AG04449 (cell line): ENCODE data around the gene ATP13A1.
"Not testable (repeated sequence)": the region's sequence is repeated elsewhere in the genome, so short reads cannot be mapped to it uniquely, and the experiment has no call there.

Experiments
- CTCF ChIA-PET: fragments of 350-600 bp; formaldehyde crosslinking; extraction: SDS; loops from one replicate; lab custom pipeline; 2021; ENCODE audit warnings: antibody characterized with exemption; lab: Yijun Ruan, JAX
- POLR2A ChIA-PET: fragments of 400-600, 350-600 bp; formaldehyde crosslinking; extraction: SDS; loops from one replicate; lab custom pipeline; 2020; ENCODE audit warnings: antibody characterized with exemption, inconsistent platforms; lab: Yijun Ruan, JAX
- DNase-seq: peaks from one replicate; pipeline ENCODE4 v3.0.0-alpha.2; 2010; ENCODE audit warnings: low read depth, low spot score
- H3K4me3 ChIP-seq: 2 replicates; pipeline ENCODE4 v1.5.1; 2011; ENCODE audit warnings: low read depth, mild to moderate bottlenecking, control low read depth, low read length
- TF ChIP-seq, protein P1 (sequence below): IDR thresholded peaks from one replicate; pipeline ENCODE4 v1.5.1; 2011; ENCODE audit warnings: mild to moderate bottlenecking, moderate library complexity, low read length, control low read depth, inconsistent platforms; ENCODE audit not compliant: insufficient read depth; ENCODE audit errors: missing control alignments

ATP13A1 gene

DNA sequence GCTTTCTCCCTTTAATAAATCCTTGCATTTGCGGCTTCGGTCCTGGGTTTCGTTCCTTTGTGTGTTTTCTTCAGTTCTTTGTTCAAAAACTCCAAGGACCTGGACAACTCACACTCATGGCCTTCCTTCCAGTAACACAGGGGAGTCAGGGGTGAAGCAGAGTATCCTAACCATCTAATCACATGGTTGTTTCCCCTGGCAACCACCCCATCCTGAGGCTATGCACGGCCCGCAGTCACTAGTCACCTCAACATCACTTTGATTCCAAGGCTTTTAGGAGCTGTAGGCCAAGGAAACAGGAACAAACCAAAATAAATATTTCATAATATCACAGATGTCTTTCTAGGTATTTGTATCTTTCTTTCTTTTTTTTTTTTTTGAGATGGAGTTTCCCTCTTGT, 34.1 kb upstream of the ATP13A1 start:
- POLR2A ChIA-PET, result no interaction called here

DNA sequence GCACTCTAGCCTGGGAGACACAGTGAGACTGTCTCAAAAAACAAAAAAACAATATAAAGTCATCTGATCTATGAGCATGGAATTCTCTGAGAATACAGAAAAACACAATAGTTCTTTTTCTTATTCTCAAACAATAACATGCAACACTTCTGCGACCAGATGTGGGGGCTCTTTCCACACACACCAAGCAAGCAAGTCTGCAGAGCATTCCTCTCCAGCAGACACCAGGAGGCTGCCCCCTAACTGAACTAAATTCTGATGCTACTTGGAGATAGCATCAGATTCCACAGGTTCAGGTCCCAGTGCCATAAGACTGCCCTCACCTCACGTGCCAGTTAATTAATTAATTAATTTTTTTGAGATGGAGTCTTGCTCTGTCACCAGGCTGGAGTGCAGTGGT, 32.9 kb upstream of the ATP13A1 start:
- ChIA-PET CTCF (no interaction called here), POLR2A (no interaction called here)
- no peak overlapping the region for H3K4me3 ChIP-seq
- DNase-seq, result no peak
- TF ChIP-seq, protein P1, sequence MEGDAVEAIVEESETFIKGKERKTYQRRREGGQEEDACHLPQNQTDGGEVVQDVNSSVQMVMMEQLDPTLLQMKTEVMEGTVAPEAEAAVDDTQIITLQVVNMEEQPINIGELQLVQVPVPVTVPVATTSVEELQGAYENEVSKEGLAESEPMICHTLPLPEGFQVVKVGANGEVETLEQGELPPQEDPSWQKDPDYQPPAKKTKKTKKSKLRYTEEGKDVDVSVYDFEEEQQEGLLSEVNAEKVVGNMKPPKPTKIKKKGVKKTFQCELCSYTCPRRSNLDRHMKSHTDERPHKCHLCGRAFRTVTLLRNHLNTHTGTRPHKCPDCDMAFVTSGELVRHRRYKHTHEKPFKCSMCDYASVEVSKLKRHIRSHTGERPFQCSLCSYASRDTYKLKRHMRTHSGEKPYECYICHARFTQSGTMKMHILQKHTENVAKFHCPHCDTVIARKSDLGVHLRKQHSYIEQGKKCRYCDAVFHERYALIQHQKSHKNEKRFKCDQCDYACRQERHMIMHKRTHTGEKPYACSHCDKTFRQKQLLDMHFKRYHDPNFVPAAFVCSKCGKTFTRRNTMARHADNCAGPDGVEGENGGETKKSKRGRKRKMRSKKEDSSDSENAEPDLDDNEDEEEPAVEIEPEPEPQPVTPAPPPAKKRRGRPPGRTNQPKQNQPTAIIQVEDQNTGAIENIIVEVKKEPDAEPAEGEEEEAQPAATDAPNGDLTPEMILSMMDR, result no peak

More for the DNA sequence above, 34.1 kb upstream of the ATP13A1 start:
- DNase-seq, result no peak
- CTCF ChIA-PET, result no interaction called here
- H3K4me3 ChIP-seq, result no peak overlapping the region
- TF ChIP-seq, protein P1, result no peak

DNA sequence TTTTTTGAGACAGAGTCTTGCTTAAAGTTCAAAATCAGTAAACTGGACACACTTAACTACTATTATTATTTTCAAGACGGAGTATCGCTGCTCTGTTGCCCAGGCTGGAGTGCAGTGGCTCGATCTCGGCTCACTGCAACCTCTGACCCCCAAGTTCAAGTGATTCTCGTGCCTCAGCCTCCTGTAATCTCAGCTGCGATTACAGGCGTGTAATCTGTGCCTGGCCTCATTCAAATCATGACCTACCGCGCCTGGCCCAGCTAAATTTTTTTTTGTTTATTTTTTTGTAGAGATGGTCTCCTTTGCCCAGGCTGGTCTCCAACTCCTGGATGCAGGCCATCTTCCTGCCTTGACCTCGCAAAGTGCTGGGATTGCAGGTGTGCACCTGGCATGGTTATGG, 28.2 kb upstream of the ATP13A1 start:
- POLR2A ChIA-PET, result no interaction called here
- TF ChIP-seq, protein P1, result no peak
- no peak for DNase-seq
- CTCF ChIA-PET, result no interaction called here
- no peak overlapping the region for H3K4me3 ChIP-seq

DNA sequence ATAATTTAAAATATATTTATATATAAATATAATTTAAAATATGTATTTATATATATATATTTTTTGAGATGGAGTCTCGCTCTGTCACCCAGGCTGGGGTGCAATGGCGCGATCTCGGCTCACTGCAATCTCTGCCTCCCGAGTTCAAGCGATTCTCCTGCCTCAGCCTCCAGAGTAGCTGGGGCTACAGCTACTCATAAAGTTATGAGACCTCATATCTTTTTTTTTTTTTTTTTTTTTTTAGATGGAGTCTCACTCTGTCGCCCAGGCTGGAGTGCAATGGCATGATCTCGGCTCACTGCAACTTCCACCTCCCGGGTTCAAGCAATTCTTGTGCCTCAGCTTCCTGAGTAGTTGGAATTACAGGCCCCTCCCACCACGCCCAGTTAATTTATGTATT, 25.5 kb upstream of the ATP13A1 start:
- CTCF ChIA-PET, POLR2A ChIA-PET, DNase-seq: not testable (repeated sequence)

DNA sequence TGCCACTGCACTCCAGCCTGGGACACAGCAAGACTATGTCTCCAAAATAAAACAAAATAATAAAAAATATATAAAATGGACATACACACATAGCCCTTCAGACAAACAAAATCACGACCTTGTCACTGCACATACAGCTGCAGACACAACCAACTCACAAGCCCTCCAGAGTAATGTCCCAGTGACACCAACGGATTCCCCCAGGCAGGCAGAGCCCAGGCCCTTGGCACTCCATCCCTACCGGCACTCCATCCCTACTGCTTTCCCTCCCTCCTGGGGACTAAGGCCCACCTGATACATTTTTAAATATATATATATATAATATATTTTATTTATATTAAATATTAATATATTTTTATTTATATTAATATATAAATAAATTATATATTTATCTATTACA, 23.6 kb upstream of the ATP13A1 start:
- H3K4me3 ChIP-seq, result no peak overlapping the region
- ChIA-PET CTCF (no interaction called here), POLR2A (no interaction called here)
- no peak for DNase-seq
- TF ChIP-seq, protein P1, result no peak

More for the DNA sequence above, 25.5 kb upstream of the ATP13A1 start:
- not testable (repeated sequence) for H3K4me3 ChIP-seq

DNA sequence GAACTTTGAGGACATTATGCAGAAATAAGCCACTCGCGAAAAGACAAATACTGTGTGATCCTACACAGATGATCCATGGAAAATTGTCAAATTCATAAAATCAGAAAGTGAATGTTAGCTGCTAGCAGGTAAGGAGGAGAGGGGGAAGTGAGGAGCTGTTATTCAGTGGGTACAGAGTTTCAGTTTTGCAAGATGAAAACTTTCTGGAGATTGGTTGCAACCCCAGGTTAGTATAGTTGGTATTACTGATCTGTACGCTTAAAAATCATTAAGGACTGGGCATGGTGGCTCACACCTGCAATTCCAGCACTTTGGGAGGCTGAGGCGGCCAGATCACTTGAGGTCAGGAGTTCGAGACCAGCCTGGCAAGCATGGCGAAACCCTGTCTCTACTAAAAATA, 23.1 kb upstream of the ATP13A1 start:
- no peak overlapping the region for H3K4me3 ChIP-seq
- CTCF ChIA-PET, result interaction anchor here (0.6 kb wide), 1 partner anchor 155 kb away, joined by 3 read pairs; no protein-coding TSS in a partner anchor
- TF ChIP-seq, protein P1, result no peak
- DNase-seq, result no peak
- POLR2A ChIA-PET, result no interaction called here

DNA sequence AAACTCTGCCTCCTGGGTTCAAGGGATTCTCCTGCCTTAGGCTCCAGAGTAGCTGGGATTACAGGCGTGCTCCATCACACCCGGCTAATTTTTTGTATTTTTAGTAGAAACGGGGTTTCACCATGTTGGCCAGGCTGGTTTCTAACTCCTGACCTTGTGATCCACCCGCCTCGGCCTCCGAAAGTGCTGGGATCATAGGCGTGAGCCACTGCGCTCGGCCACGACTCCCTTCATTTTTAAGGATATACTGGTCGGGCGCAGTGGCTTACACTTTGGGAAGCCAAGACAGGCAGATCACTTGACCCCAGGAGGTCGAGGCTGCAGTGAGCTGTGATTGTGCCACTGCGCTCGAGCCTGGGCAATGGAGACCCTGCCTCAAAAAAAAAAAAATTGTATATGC, 22.6 kb upstream of the ATP13A1 start:
- CTCF ChIA-PET, result interaction anchor here (0.6 kb wide), 1 partner anchor 154 kb away, joined by 3 read pairs; no protein-coding TSS in a partner anchor
- DNase-seq, POLR2A ChIA-PET, H3K4me3 ChIP-seq: not testable (repeated sequence)
